GM18873 (cell line): ENCODE measurements around the gene GALR2.

Source experiments
- ATAC-seq: cut with Tn5 transposase; IDR thresholded peaks from one replicate; pipeline ENCODE4 v1.9.1; 2021; ENCODE audit warnings: mild to moderate bottlenecking, moderate library complexity, moderate number of reproducible peaks; ENCODE audit not compliant: unreplicated experiment, low FRiP score

GALR2 gene

GRCh38 chr17:76123749-76124581, 49.4 kb downstream of the GALR2 start:
- ATAC-seq: no peak

GRCh38 chr17:76124582-76125390, 50.2 kb downstream of the GALR2 start:
- ATAC-seq: no peak

DNA sequence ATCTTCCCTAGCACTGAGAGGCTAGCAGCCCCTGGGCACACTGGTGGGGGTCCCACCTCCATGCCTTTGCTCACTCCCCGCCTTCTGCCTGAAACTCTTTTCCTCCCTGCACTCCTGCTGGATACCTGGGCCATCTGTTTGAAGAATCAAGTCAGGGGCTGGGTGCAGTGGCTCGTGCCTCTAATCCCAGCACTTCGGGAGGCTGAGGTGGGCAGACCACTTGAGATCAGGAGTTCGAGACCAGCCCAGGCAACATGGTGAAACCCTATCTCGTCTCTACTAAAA, 50.8 kb downstream of the GALR2 start:
- ATAC-seq: no peak

GRCh38 chr17:76125922-76126321, 51.3 kb downstream of the GALR2 start:
- no peak for ATAC-seq
